ENCODE measurements around the gene ADAMTS9.

ADAMTS9 gene

GRCh38 chr3:64475037-64475436 is 212.8 kb downstream of the ADAMTS9 start:
- TF ChIP-seq, protein P1, sequence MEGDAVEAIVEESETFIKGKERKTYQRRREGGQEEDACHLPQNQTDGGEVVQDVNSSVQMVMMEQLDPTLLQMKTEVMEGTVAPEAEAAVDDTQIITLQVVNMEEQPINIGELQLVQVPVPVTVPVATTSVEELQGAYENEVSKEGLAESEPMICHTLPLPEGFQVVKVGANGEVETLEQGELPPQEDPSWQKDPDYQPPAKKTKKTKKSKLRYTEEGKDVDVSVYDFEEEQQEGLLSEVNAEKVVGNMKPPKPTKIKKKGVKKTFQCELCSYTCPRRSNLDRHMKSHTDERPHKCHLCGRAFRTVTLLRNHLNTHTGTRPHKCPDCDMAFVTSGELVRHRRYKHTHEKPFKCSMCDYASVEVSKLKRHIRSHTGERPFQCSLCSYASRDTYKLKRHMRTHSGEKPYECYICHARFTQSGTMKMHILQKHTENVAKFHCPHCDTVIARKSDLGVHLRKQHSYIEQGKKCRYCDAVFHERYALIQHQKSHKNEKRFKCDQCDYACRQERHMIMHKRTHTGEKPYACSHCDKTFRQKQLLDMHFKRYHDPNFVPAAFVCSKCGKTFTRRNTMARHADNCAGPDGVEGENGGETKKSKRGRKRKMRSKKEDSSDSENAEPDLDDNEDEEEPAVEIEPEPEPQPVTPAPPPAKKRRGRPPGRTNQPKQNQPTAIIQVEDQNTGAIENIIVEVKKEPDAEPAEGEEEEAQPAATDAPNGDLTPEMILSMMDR (IDR thresholded peaks at IDR 0.05; ENCODE audit: control insufficient read depth, insufficient read depth, low read depth, low read length, missing control alignments) = peak; percentile 13
- no peak for DNase-seq (ENCODE audit: low read depth)
- no peak overlapping the region for H3K4me3 ChIP-seq (ENCODE audit: control insufficient read depth, low read depth, low read length)

DNA sequence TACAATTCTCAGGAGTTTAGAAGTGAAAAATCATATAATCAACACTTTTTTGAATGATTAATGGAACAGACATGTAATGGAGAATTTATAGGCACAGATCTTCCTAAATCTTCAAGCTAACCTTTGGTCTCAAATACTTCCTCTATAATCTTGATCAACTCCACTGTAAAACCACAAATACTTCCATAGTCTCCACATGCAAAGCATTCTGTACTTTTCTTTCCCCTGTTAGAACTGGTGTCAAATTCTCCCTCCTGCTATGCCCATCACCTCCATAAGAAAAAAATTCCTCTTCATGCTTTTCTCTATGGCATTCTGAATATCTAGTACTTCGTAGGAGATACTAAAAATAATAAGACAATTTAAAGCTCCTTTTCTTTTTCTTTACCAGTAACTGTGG is 214.3 kb downstream of the ADAMTS9 start:
- DNase-seq (ENCODE audit: low read depth) = no peak
- TF ChIP-seq, protein P1 (IDR thresholded peaks at IDR 0.05; ENCODE audit: control insufficient read depth, insufficient read depth, low read depth, low read length, missing control alignments) = no peak
- H3K4me3 ChIP-seq (ENCODE audit: control insufficient read depth, low read depth, low read length) = no peak overlapping the region

- no peak for DNase-seq (ENCODE audit: low read depth)
- no peak overlapping the region for H3K4me3 ChIP-seq (ENCODE audit: control insufficient read depth, low read depth, low read length)
- TF ChIP-seq, protein P1 (IDR thresholded peaks at IDR 0.05; ENCODE audit: control insufficient read depth, insufficient read depth, low read depth, low read length, missing control alignments) = no peak
Observed at GRCh38 chr3:64470436-64470835, 217.4 kb downstream of the ADAMTS9 start.

DNA sequence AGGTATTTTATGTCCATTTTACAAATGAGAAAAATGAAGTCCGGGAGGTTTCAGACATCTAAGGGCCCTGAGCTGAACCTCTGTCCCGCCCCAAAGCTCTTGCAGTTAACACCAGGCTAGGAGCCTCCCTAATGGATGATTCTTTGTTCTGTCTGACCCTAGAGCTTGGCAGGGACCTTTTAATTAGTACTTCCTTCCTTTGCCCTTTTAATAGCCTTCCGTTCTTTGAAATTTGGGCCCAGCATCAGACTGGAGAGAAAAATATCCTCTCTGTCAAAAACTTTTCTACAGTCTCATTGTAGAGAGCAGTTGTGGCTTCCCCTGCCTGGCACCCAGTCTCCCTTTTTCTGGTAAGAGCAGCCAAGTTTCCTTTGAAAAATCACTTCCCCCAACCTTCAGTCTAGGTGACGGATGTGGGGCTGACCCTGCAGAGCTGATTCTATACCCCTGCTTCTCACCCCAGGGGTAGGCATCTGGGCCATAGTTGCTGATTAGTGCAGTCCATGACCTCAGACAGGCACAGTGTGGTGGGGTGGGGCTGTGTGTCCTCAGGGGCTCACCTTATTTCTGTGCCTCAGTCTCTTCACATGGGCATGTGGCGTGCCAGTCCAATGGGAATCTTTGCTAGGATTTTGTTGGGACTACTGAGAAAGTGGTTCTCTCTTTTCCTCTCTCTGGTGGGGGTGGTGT is 220.4 kb downstream of the ADAMTS9 start:
- H3K4me3 ChIP-seq (ENCODE audit: control insufficient read depth, low read depth, low read length) = no peak overlapping the region
- DNase-seq (ENCODE audit: low read depth) = no peak
- TF ChIP-seq, protein P1 (IDR thresholded peaks at IDR 0.05; ENCODE audit: control insufficient read depth, insufficient read depth, low read depth, low read length, missing control alignments) = no peak
